OCI-LY7 (cell line): Measurements from ENCODE around the gene EID2B.

Experiments
- CTCF ChIP-seq: fragments of 200-600 bp; sonication (generic); conservative IDR thresholded peaks from 2 replicates; pipeline ENCODE4 v1.5.1; 2014; ENCODE audit warnings: mild to moderate bottlenecking, antibody characterized with exemption, low read length, moderate library complexity, mixed read lengths
- EZH2phosphoT487 ChIP-seq: fragments of 200-600 bp; sonication (generic); IDR thresholded peaks from 2 replicates; pipeline ENCODE4 v1.6.1; 2018; ENCODE audit warnings: low read depth, borderline replicate concordance, mild to moderate bottlenecking, mixed run types, antibody characterized with exemption, low read length, moderate library complexity, mixed read lengths

DNA sequence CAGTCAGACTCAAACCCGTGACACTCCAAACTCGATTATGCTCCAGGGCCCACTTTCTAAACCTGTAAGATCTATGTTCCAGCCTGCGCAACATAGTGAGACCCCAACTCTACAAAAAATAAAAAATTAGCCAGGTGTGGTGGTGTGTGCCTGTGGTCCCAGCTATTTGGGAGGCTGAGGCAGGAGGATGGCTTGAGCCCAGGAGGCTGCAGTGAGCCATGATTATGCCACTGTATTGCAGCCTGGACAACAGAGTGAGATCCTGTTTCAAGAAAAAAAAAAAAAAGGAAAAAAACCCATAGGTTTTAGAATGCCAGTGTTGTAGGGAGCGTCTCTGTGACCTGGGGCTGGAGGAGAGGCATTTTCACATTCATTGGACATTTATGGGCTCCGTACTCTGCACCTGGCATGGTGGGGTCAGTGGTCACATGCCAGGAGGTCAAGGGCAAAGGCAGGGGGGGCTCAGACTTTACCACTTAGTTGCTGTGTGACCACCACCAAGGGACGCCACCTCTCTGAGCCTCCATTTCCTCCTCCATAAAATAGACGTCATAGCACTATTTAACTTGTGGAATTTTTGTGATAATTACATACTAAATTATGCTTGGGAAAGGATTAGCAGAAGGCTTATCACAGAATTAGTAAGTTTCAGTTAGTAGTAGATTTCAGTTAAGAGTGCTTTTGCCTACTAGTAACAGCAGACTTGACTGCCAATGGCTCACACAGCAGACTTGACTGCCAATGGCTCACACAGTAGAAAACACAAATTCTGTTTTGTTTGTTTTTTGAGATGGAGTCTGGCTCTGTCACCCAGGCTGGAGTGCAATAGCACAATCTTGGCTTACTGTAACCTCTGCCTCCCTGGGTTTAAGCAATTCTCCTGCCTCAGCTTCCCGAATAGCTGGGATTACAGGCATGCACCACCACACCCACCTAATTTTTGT, 11.8 kb downstream of the EID2B start:
- TF ChIP-seq CTCF (no peak), EZH2phosphoT487 (no peak)
